SKM-1 treated with dmso at 0.1 percent for 144 hours (cell line): ENCODE results near the gene MIDN.
"Not testable (repeated sequence)": the region's sequence is repeated elsewhere in the genome, so short reads cannot be mapped to it uniquely, and the experiment has no call there.

Experiments used
- DNase-seq: peaks from one replicate; lab custom pipeline; 2025; ENCODE audit not compliant: unreplicated experiment; lab: John Stamatoyannopoulos, UW

MIDN gene

GRCh38 chr19:1248139-1248785 is at the start of gene MIDN:
Gene MIDN, plus strand, starts transcription at chr19:1248583. Its CDS starts 1,714 bp downstream, at chr19:1250297.
- DNase-seq, result no peak

GRCh38 chr19:1199531-1199930 is 48.9 kb upstream of the MIDN start:
- DNase-seq, result no peak

- DNase-seq, result not testable (repeated sequence)
These were observed 47.8 kb upstream of the MIDN start for GRCh38 chr19:1200614-1201013.

GRCh38 chr19:1205114-1206099 is 43.0 kb upstream of the MIDN start, which contains the start of gene STK11:
Gene STK11, plus strand, starts transcription at chr19:1205778. Its CDS starts 1,136 bp downstream, at chr19:1206914.
- DNase-seq, result peak; percentile 93

- DNase-seq, result no peak
These were observed 42.1 kb upstream of the MIDN start for GRCh38 chr19:1206150-1206863.

GRCh38 chr19:1206864-1207450 is 41.4 kb upstream of the MIDN start:
- DNase-seq, result peak; percentile 41

GRCh38 chr19:1208830-1209229 is 39.6 kb upstream of the MIDN start:
- DNase-seq, result not testable (repeated sequence)

- DNase-seq, result no peak
These were observed 38.2 kb upstream of the MIDN start for GRCh38 chr19:1210227-1210538.

- DNase-seq, result no peak
These were observed 36.7 kb upstream of the MIDN start for GRCh38 chr19:1211494-1212234.

- no peak for DNase-seq
These were observed 34.7 kb upstream of the MIDN start for GRCh38 chr19:1213391-1214286.

- DNase-seq, result no peak
These were observed 34.0 kb upstream of the MIDN start for GRCh38 chr19:1214299-1214861.

- no peak for DNase-seq
These were observed 33.3 kb upstream of the MIDN start for GRCh38 chr19:1214862-1215731.

- DNase-seq, result no peak
These were observed 31.6 kb upstream of the MIDN start for GRCh38 chr19:1216756-1217155.

GRCh38 chr19:1217366-1217765 is 31.0 kb upstream of the MIDN start:
- no peak for DNase-seq

GRCh38 chr19:1218751-1219567 is 29.4 kb upstream of the MIDN start:
- DNase-seq, result no peak

GRCh38 chr19:1219786-1220476 is 28.5 kb upstream of the MIDN start:
- DNase-seq, result no peak

GRCh38 chr19:1220477-1220930 is 27.9 kb upstream of the MIDN start:
- no peak for DNase-seq
